Activated CD8-positive, alpha-beta memory T cell treated with anti-CD3 and anti-CD28 coated beads, Interleukin-2, amount 50 U/mL, for 1 hour (primary cell): ENCODE results near the gene RERE.
"Not testable (repeated sequence)": the region's sequence is repeated elsewhere in the genome, so short reads cannot be mapped to it uniquely, and the experiment has no call there.

ENCODE experiments used
- DNase-seq: peaks from one replicate; pipeline ENCODE4 v3.0.0-alpha.2; 2020; ENCODE audit errors: extremely low read depth

The RERE gene

DNA sequence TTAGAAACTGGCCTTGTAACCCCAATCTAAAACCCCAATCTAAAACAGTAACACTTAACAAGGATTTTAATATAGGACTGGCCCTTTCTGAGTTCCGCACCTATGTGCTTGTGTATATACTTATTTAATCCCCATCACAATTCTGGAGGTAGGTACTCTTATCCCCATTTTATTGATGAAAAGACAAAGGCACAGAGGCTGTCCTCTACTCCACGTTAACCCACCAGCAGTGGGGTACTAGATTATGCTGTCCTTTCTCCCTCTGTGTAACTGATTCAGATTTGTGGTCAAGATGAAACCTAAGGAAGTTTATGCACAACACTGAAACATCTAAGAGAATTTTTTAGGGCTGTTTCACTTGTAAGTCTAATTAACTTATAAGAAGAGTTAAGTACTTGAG is 175.3 kb downstream of the RERE start:
- DNase-seq: no peak

DNA sequence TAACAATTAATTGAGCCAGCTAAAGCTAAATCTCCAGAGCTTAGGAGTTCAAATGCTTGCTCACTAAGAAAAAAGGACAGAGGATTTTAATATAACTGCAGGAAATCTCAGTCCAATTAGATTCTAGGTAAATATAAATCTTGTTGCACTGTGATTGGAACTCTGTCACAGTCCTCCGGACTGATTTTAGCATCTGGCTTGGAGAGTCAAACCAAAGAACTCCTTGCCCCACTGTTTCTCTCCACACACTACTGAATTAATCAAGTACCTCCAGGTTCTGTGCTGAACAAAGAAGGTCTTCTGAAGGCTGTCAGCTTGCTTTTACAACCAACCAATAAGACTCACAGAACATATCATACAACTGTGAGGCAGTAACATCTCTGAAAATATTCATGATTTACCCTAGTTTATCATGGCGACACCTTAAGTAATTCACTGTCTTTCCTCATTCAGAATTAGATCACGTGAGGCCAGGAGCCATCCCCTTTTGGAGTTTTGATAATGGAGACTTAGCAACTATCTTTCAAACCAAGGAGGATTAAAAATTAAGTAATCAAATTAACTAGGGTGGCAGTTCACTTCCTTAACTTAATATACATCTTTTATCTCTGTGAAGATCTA is 176.0 kb downstream of the RERE start:
- no peak for DNase-seq

DNA sequence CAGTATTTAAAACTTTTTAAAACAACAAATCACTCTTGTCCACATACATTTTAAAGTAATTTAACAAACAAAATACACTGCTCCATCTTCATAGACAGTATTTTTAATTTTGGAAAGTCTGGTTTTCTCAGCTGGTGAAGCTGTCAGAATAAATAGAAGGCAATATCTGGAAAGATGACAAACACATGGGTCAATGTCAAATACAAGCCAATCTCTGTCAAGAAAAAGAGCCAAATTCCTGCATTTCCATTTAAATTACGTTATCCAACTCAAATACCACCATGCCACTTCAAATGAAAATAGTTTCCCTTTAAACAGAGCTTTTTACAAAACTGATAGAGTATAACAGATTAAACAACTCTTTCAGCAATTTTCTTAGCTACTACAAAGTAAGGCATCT is 176.5 kb downstream of the RERE start:
- DNase-seq: no peak

DNA sequence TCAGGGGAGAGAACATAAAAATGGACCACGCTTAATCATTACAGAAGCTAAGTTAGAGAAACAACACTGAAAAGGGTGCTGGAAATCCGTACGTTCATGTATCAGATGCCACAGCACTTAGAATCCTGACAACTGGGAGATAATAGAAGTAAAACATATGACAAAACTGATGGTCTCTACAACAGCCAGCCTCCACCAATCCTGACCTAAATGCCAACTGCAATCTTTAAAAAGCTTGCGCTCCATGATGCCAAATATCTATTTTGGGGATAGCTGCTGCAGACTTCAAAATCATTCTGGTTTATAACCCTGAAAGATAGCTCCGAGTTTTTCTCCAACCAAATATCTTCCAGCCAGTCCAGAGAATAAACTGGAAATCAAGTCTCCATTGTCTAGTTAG is 178.3 kb downstream of the RERE start:
- DNase-seq: no peak

DNA sequence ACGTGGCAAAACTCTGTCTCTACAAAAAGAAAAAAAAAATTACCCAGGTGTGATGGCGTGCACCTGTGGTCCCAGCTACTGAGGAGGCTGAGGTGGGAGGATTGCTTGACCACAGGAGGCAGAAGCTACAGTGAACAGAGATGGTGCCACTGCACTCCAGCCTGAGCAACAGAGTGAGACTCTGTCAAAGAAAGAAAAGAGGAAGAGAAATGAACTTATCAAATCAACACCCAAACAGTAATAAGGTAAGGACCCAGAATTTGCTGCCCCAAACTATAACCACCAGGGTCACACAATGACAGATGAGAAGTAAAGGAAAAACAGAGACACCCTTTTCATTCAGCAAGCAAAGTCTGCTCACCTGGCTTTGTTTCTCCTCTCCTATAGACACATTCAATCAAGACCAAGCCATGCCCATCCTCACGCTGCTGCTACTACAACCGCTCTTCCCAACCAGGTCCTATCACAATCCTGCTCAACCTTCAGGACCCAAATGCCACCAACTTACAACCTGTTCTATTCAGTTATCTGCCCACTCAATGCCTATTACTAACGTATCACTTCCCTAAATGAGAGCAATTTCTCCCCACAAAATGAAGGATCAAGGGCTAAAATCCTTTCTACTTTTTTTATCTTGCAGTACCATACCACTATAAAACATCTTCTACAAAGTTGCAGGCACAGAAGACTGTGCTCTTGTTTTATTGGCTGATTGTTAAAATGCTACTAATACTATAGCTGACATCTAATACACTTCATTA is 183.5 kb downstream of the RERE start:
- no peak for DNase-seq

DNA sequence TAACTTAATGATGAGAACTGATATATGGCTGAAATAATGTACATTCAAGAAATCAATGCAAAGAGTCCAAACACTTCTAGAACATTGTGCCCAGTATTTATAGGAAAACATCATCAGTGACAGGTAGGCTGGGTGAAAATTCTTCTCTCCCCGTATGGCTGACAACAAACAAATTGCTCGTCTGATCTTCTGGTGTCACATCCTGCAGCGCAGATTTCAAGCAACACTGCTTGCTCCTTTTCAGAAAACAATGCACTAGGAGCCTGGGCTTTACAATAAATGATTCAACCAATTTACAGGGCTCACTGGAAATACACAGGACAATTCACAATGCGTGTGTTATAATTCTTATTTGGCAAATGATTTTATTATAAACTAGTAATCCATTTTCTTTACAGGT is 185.3 kb downstream of the RERE start:
- no peak for DNase-seq

DNA sequence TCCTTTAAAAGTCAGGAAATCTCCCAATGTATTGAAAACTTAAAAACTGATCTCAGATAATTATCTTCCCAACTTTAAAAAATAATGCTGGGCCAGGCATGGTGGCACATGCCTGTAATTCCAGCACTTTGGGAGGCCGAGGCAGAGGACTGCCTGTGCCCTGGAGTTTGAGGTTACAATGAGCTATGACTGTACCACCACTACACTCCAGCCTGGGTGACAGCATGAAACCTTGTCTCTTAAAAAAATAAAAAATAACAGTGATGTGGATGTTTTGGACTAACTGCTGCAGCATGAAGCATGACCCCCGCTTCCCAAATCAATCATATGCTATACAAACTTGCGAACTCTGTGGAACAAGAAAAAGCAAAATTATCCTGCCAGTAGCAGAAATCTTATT is 186.3 kb downstream of the RERE start:
- no peak for DNase-seq

DNA sequence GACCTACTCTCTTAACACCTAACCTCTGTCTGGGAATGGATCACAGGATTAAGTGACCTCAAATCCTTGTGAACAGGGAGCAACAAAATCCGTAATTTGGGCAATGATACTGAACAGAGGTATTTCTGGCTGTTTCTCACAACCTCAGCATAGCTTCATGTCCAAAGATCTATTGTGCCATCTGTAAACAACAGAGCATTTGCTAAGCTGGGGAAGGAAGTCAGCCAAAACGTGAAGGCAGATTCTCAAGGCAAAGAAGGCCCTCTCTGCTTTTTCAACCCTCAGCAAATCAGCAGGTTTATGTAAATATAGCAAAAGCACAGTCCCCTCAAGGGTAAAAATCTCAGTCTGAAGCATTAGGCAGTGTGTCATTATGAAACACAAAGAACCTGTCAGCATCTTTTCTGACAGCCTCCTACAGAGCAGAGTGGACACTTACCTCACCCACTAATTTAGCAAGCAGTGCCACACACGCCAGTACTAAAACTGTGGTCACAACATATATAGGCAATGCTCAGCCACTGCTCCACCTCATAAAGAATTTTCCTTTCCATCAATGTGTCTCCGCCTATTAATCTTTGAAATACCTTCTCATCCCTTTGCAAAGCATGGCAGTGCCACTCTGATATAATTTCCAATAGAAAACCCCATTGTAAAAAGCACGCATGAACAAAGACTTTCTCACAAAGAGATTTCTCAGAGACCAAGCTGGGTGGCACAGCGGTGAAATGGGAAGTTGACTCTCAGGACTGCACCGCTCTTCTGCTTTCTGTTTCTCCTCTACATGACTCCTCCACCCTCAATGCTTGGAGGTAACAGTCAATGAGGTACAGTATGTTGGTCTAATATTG is 188.0 kb downstream of the RERE start:
- DNase-seq: no peak

DNA sequence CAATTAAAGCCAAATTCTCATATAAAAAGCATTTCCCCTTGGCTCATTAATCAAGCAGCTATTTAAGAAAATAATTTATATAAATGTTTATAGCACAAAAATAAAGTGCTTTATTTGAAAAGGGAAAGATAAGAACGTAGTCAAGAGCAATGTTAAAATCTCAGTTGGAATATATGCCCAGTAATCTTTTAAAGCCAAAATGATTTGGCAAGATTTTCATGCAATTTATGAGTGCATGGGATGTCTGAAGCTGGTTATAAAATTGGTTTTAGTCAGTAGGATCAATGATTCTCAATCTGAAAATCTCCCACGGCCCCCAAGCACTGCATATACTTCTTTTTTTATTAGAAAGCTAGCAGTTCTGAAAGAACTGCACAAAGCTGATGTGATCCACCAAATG is 188.8 kb downstream of the RERE start:
- no peak for DNase-seq

DNA sequence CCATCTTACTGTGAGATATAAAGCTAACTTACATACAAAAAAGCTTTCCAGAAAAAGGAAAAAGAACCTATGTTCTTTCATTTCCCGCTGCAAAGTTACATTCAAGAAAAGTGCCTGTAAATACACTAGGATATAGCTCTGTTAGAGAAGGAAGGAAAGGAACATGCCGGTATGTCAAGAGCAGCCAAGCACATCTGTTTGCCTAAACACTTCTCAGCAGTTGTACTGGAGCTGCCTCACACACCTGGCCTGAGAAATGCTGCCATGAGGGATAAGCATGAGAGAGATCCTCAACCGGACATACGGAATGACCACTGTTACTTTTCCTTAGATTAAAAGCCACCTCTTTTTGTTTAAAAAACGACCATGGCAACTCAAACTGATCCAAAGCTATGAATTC is 189.7 kb downstream of the RERE start:
- no peak for DNase-seq

DNA sequence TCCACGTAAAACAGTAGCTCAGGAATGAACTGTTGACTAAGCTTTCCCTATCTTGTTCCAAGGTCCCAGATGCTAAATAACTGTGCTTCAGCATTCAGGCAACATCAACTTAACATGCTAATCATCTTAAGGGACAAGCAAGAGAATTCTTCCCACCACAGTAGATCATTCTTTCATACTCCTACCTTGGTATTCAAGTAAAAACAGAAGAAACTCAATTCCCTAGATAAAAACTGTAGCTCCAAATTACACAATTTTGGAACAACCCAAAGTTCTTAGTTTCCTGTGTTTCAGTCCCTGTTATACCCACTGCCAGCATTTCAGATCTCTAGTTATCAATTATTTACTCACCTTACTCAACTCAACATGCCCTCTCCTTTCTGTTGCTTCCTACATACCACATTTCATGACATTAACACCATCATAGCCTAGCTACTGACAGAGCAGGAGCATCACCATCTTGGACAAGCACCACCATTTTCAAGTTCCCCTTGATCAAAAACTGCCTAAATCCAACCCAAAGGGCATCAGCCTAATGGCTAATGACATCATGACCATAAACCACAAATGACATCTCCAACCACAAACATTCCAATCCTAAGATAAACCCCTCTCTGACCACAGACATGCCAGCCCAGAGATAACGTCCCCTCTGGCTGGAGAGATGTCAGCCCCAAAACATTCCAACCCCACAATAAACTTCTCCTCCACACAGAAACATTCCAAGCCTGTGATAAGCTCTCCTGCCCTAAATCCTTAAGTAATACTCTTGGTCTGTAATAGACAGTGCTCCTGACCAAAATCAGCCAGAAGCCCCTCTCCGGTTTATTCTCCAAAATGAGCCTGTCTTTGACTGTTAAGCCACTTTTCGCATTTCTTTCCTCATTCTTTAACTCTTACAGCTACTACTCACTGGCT is 191.2 kb downstream of the RERE start:
- DNase-seq: no peak

DNA sequence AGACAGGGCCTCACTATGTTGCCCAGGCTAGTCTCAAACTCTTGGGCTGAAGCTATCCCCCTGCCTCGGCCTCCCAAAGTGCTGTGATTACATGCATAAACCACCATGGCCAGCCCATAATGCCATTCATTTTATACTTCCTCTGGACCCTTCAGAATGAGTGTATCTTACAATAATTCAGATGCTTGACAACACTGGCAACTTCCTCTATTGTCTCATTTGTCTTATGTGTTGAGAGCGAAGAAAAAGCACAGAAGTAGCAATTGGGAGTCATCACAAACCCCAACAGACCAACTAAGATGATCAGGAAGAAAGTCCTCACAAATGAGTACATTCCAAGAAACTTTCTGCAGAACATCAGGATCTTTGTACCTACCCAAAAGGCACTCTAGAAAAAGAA is 191.9 kb downstream of the RERE start:
- no peak for DNase-seq

DNA sequence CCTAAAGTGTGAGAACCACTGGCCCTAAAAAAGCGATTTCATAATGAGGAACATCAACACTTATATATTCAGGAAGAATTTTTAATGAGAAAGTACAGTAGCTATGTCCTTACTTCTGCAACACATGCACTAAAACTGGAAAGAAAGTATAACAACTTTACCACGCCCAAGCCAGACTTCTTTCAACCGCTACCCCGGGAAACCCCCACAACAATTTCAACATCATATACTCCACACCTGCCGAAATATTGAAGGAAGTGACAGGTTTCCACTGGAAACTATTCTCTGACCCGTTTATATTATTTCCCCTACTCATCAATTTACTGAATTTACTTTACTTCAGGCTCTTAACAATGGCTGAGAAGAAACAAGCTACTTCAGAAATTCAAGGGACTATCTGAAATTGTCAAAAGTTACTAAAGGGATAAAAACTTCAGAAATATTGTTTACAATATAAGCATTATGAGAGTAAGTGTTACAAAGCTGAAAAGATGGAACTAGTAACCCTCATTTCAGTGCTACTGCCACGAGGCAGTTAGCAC is 193.7 kb downstream of the RERE start:
- DNase-seq: not testable (repeated sequence)

DNA sequence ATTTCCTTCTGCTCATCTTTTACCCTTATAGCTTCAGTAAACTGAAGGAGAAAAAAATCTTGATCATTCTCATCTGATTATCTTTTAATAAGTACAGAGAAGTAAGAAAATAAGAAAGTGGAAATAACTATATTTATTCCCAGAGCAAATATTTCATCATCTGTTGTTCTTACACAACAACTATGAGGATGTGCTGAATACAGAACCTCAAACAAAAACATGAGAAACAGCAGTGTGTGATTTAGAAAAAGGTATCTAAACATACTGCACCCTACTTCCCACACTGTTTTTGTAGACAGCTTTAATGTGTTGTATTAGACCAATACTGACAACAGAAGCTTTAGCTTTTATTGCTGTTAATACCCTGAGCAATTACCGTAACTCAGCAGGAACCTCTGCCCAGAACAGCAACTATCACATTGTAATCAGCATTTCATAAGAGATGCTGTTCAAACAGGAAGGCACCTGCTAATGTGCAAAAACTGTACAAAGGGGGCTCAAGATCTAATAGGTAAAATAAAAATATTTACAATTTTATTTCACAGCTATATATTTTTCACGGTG is 195.6 kb downstream of the RERE start:
- not testable (repeated sequence) for DNase-seq

DNA sequence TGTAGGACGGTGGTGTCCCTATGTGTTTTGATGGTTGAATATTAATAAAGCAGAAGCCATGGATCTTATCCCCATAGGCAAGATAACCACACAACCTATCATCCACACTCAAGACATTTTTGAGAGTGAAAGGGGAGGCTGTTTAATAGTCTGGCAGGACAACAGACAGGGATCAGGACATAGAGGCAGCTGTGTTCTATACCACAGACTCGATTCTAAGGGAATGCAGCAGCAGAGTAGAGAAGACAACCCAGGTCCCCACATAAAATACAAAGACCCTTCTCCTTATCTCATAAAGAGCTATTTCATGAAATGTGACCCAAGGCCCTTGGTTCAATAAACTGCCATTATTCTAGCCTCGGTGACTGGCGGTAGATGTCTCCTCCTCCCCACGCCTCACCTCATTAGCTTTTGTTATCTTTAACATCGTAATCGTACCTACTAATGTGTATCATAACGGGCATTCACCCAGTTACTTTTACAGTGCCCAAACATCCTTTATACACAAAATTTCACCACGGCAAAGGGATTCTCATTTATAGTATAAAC is 196.3 kb downstream of the RERE start:
- DNase-seq: not testable (repeated sequence)

DNA sequence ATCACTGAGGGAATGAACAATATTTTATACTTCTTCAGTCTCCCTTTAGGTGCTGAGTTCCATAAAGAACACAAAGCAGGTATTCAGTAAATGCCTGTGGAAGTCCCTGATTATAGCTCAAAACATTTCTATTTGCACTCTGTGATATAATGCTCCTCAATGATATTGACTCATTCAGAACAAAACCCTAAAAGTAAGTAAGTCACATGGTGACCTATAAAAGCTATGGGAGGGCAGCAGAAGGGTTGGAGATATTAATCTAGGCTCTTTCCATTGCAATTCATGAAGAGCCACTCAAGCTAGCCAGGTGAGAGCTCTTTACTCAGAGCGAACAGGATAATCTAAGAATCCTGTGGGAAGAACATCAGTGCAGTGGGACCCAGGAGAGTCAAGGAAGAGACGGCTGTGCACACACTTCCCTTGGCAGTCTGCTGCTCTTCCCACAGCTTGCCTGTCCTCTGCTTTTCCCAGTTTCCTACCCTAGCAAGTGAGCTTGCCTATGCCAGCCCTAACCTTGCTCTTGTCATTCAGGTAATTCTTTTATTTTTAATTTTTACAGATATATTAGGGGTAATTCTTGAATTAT is 197.4 kb downstream of the RERE start:
- DNase-seq: not testable (repeated sequence)

DNA sequence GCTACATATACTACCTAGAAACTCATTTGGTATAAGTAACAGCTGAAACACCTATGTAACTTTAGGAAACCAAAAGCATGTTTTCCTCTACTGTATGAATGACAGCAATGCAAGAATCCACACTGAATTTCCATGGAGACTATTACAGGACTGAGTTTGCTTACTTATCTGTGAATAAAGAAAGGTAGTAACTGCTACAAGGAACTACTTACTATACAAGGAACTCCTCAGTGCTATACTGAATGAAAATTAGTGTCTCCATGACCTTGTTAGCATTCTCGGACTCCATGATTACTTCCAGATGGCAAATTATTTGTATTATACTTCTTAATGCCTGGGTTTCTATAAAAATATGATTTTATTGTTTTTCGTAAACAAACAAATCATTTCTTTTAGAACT is 198.0 kb downstream of the RERE start:
- DNase-seq: not testable (repeated sequence)

DNA sequence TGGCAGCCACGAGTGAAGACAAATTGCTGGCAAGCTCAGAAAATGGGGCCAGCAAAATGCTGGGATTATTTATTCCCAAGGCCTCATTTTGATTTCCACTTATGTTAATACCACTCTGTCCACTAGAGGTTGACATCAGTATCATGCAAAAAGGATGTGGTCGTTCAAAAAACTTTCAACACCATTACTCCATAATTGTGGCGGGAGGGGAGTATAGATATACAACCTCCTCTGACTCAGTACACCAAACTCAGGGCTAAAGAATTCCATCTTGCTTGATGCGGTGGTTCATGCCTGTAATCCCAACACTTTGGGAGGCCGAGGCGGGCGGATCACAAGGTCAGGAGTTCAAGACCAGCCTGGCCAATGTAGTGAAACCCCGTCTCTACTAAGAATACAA is 200.6 kb downstream of the RERE start:
- DNase-seq: not testable (repeated sequence)

DNA sequence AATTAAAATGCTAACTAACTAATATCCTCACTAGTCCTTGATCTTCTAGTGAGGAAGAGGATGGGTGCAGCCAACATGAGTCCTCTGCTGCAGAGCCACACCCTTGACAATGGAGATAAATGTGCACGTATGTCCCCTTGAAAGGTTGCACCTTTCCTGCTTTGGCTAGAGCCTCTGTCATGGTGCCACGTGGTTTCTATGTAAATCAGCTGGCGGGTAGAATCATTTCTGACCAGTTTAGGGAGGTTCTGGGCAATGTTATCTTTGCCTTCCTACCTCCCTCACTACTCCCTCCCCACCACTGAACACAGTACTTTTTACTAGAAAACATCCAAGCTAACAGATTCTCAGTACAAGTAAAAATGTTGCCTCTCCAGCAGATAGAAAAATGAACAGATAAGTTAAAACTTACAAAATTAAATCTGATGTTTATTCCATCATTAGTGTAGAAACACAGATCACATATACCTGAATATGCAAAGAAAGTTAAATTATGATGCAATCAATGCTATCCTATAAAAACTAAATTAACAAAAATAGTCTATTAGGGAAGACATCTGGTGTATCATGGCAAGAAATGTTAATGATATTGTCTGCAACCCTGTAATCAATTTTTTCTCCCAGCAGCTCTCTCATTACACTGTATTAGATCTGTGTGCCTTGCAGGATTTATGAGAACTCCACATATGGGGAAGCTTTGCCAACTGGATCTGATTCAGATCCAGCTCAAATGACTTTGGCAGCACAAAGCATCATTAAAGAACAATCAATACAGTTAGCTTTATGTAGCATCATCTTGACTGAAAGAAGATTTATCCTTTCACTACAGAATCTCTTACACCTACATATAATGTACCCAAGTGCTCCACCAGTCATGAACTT is 205.6 kb downstream of the RERE start:
- not testable (repeated sequence) for DNase-seq
